Ovary (tissue), 9 donors: Measurements from ENCODE around the gene JAM2. TPM values are rescaled to one million over a fixed set of nuclear protein-coding genes. Genes with fewer than 3 reads are reported as not detected.

Experiments used
- DNase-seq, 5 donors: peaks; one replicate each; pipeline ENCODE4 v3.0.0-alpha.2; 2019 to 2020
- H3K27ac ChIP-seq, 2 donors: fragments of 200-600 bp; one replicate each; pipeline versions ENCODE4 v1.5.1 to v1.8.0; 2019 to 2022
- H3K27me3 ChIP-seq: fragments of 200-600 bp; one replicate; pipeline ENCODE4 v1.8.0; 2022
- H3K36me3 ChIP-seq: fragments of 200-600 bp; sonication (generic); one replicate; pipeline ENCODE4 v1.5.1; 2019
- H3K4me1 ChIP-seq: one replicate; pipeline ENCODE4 v1.8.1; 2013; ENCODE audit warnings: mild to moderate bottlenecking, moderate library complexity; ENCODE audit not compliant: insufficient read depth
- H3K4me3 ChIP-seq: fragments of 200-600 bp; sonication (generic); one replicate; pipeline ENCODE4 v1.5.1; 2017
- H3K9me3 ChIP-seq, 2 donors: fragments of 200-600 bp in 1 of 2; sonication (generic) in 1 of 2; one replicate each; pipeline versions ENCODE4 v1.5.1 to v1.8.1; 2013 to 2019; ENCODE audit warnings: mild to moderate bottlenecking in 1 of 2, moderate library complexity in 1 of 2
- CTCF ChIP-seq, 3 donors: fragments of 450-650 bp in 2 of 3; fragments of 200-600 bp in 1 of 3; IDR thresholded peaks; one replicate each; pipeline versions ENCODE4 v1.5.1 to v1.8.0; 2016 to 2022; ENCODE audit warnings: antibody characterized with exemption in 3 of 3, mild to moderate bottlenecking in 1 of 3
- EP300 ChIP-seq: sonication (generic); formaldehyde crosslinking; IDR thresholded peaks from one replicate; pipeline ENCODE4 v1.6.1; 2017; ENCODE audit warnings: antibody characterized with exemption
- POLR2A ChIP-seq: fragments of 450-650 bp; IDR thresholded peaks from one replicate; pipeline ENCODE4 v1.6.1; 2017; ENCODE audit warnings: antibody characterized with exemption, mild to moderate bottlenecking, moderate library complexity
- WGBS, 3 donors: extraction: QIAGEN DNeasy Blood & Tissue Kit in 1 of 3; methylation state at CpG; one replicate each; pipeline versions ENCODE4 v1.1.5 to v1.1.7; 2013 to 2017; 5-methylcytosine and 5-hydroxymethylcytosine counted together
- intact Hi-C, 4 donors: fragments of 100-400 bp; cut with DNase I; formaldehyde crosslinking; loops; one replicate each; pipeline versions ENCODE4 v1.11.0 to v1.15.1; 2022 to 2023
- polyA plus RNA-seq, 2 donors: library from polyadenylated mRNA; stranded (reverse); fragments of 200-250 nt in 1 of 2; fragments of 350-450 nt in 1 of 2; fragmentation: Illumina TruSeq in 1 of 2; extraction: RNeasy Lipid Tissue Mini Kit (QIAGEN cat#74804) in 1 of 2; gene quantifications; one replicate each; pipeline ENCODE4 v1.2.3, GENCODE V29; 2013 to 2014
- total RNA-seq, 7 donors: library from RNA; depleted of rRNA in 2 of 7; stranded (reverse); fragments of >200 nt in 2 of 7; fragmentation: NEBNext Ultra II Directional in 3 of 7; extraction: Animal tissue kit (Norgen Biotek cat#: 25700) in 3 of 7; gene quantifications; one replicate each; pipeline versions ENCODE4 v1.1.0 to v1.2.4, GENCODE V29; 2016 to 2023
- donor health status: DM: no; HTN: no; CAD: no; lungs with moderate emphysema.
- donor health status: DM: no; HTN: no; CAD: no.
- donor health status: Bipolar disorder and iron deficiency.
- donor health status: DM: yes; HTN: yes; CAD: no.
- donor health status: DM: no; HTN: no; CAD: no.
- donor health status: DM: yes; HTN: yes; CAD: no.

The JAM2 gene
- total and polyA plus RNA-seq, 9 donors, result 11.7 to 65.4 (median 23.7) TPM

- Histone ChIP-seq H3K27me3 (no peaks in the 10 kb centered on the region), H3K36me3 (no peaks in the 10 kb centered on the region), H3K4me3 (no peak overlapping the region), H3K9me3 (no peaks in the 10 kb centered on the region), H3K4me1 (no peaks in the 10 kb centered on the region), H3K27ac (no peak overlapping the region)
- intact Hi-C loops, result no loop called here
- no peak for TF ChIP-seq CTCF (IDR thresholded peaks at IDR 0.05)
- 8 to 14% (median 13%) methylated on average over 1 of the region's 1 CpG for WGBS, 3 donors
- DNase-seq, result no peak
These were observed 19.5 kb downstream of the JAM2 start for GRCh38 chr21:25658427-25659035.

DNA sequence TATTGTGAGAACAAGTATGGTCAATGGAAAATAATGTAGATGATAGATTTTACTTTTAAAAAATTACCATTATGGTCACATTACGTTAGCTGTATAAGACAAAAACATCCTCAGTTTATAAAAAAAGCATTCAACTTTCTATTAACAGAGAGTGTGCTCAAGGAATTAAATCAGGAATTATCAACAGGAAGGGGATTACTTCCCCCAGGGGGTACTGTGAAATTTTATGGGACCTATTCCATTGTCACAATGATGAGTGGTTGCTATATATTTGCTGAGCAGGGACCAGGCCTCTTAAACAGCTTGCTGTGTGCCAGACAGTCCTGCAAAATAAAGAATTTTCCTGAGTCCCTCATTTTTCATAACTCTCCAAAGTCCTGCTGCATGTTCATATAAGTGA lies 21.2 kb downstream of the JAM2 start:
- DNase-seq, result no peak
- TF ChIP-seq EP300 (no peak), CTCF (IDR thresholded peaks at IDR 0.05) (no peak), POLR2A (no peak)
- H3K9me3 ChIP-seq, result no peaks in the 10 kb centered on the region
- WGBS, 3 donors, result 0 to 55% (median 50%) methylated on average over 1 of the region's 1 CpG
- H3K36me3 ChIP-seq, result no peaks in the 10 kb centered on the region
- intact Hi-C loops, result no loop called here
- H3K27ac ChIP-seq, result no peak overlapping the region
- H3K4me3 ChIP-seq, result no peak overlapping the region
- no peaks in the 10 kb centered on the region for H3K4me1 ChIP-seq
- H3K27me3 ChIP-seq, result no peaks in the 10 kb centered on the region

DNA sequence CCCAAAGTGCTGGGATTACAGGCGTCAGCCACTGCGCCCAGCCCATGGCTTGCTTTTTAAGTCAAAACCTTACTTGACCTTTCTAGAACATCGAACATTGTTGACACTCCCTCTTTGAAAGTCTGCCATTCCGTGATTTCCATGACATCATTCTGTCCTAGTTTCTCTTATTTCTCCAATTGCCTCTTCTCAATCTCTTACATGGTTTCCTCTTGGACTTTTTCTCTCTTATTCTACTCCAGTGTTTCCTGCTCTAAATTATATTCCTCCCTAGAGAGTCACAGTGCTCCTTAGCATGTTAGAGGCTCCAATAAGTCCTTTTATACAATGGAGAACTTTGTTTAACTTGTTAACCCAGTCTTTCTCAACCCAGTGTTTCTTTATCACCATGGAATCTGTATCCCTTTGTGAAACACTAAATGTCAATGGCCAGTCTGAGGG lies 25.5 kb downstream of the JAM2 start:
- no peak overlapping the region for H3K27ac ChIP-seq
- TF ChIP-seq EP300, result no peak
- no peak for TF ChIP-seq CTCF (IDR thresholded peaks at IDR 0.05)
- 87 to 93% (median 91%) methylated on average over 4 of the region's 4 CpGs for WGBS, 3 donors
- no peak overlapping the region for H3K4me3 ChIP-seq
- H3K27me3 ChIP-seq, result no peaks in the 10 kb centered on the region
- H3K9me3 ChIP-seq, result no peaks in the 10 kb centered on the region
- DNase-seq, result no peak
- no peaks in the 10 kb centered on the region for H3K4me1 ChIP-seq
- no peaks in the 10 kb centered on the region for H3K36me3 ChIP-seq
- intact Hi-C loops, result no loop called here

DNA sequence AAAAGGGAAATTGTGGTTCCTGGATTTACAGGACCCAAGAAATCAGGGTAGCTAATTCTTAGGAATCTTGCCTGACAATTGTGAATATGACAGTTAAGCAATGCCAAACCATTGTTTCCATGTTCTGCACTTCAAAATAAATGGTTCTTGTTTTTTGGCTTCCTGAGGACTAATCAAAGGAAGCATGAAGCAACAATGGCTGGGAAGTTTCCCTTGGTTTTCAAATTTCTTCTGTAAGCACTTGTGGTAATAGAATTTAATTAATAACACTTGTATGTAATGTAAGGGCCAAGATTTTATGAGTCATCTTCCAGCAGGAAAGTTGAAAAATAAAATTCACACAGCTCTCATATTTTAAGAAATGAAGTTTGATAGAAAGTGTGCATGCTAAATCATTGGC lies 31.7 kb downstream of the JAM2 start:
- H3K4me1 ChIP-seq, result peaks cover 2% of the 10 kb centered on the region
- H3K36me3 ChIP-seq, result no peaks in the 10 kb centered on the region
- no peak overlapping the region for H3K27ac ChIP-seq
- intact Hi-C loops, result no loop called here
- TF ChIP-seq EP300, result no peak
- no peak for TF ChIP-seq CTCF (IDR thresholded peaks at IDR 0.05)
- no peak for TF ChIP-seq POLR2A
- DNase-seq, result no peak
- H3K4me3 ChIP-seq, result no peak overlapping the region
- H3K27me3 ChIP-seq, result no peaks in the 10 kb centered on the region
- no peaks in the 10 kb centered on the region for H3K9me3 ChIP-seq

DNA sequence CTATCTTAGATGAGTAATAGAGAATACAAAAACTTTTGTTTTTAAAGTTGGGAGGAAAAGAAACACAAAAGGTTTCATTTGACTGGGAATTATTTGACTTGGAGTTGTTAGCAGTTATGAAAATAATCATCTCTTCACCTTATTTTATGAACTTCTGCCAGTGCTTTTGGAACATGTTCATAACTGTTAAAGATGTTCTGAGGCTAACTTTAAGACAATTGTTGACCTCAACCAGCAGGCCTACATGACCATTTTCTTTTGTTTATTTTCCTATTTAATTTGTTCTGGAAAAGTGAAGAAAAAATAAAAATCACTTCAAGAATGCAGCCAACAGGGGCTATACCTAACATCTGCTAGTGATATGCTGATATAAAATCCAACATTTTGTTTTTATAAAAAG lies 37.4 kb downstream of the JAM2 start:
- no peaks in the 10 kb centered on the region for H3K36me3 ChIP-seq
- DNase-seq, result no peak
- no peak overlapping the region for H3K27ac ChIP-seq
- H3K4me3 ChIP-seq, result no peak overlapping the region
- H3K27me3 ChIP-seq, result no peaks in the 10 kb centered on the region
- H3K4me1 ChIP-seq, result no peaks in the 10 kb centered on the region
- TF ChIP-seq POLR2A (no peak), EP300 (no peak), CTCF (IDR thresholded peaks at IDR 0.05) (no peak)
- H3K9me3 ChIP-seq, result no peaks in the 10 kb centered on the region
- intact Hi-C loops, result no loop called here
